Stimulated activated naive CD8-positive, alpha-beta T cell treated with anti-CD3 and anti-CD28 coated beads, Interleukin-15, Interleukin-2, amounts not matched to agents 100 ng/mL and 50 ng/mL, for 24 hours (primary cell): Measurements from ENCODE around the gene NSG1.

ENCODE experiments used
- H3K27ac Mint-ChIP-seq: one replicate; pipeline ENCODE4 v1.8.0; 2021; ENCODE audit warnings: mild to moderate bottlenecking, mixed read lengths
- H3K27me3 Mint-ChIP-seq: one replicate; pipeline ENCODE4 v1.8.0; 2021; ENCODE audit warnings: mixed read lengths
- H3K36me3 Mint-ChIP-seq: one replicate; pipeline ENCODE4 v1.8.0; 2021; ENCODE audit warnings: low read depth, mixed read lengths
- H3K4me1 Mint-ChIP-seq: one replicate; pipeline ENCODE4 v1.8.0; 2021; ENCODE audit warnings: low read depth, mixed read lengths
- H3K4me3 Mint-ChIP-seq: one replicate; pipeline ENCODE4 v1.8.0; 2021; ENCODE audit warnings: mild to moderate bottlenecking, mixed read lengths
- H3K9me3 Mint-ChIP-seq: one replicate; pipeline ENCODE4 v1.8.0; 2021; ENCODE audit warnings: mixed read lengths

The NSG1 gene

GRCh38 chr4:4361883-4362282 is 25.0 kb upstream of the NSG1 start:
- Mint-ChIP-seq H3K27me3 (no peaks in the 10 kb centered on the region), H3K4me3 (no peak overlapping the region), H3K9me3 (peaks cover 8% of the 10 kb centered on the region), H3K4me1 (no peaks in the 10 kb centered on the region), H3K27ac (no peak overlapping the region), H3K36me3 (no peaks in the 10 kb centered on the region)

DNA sequence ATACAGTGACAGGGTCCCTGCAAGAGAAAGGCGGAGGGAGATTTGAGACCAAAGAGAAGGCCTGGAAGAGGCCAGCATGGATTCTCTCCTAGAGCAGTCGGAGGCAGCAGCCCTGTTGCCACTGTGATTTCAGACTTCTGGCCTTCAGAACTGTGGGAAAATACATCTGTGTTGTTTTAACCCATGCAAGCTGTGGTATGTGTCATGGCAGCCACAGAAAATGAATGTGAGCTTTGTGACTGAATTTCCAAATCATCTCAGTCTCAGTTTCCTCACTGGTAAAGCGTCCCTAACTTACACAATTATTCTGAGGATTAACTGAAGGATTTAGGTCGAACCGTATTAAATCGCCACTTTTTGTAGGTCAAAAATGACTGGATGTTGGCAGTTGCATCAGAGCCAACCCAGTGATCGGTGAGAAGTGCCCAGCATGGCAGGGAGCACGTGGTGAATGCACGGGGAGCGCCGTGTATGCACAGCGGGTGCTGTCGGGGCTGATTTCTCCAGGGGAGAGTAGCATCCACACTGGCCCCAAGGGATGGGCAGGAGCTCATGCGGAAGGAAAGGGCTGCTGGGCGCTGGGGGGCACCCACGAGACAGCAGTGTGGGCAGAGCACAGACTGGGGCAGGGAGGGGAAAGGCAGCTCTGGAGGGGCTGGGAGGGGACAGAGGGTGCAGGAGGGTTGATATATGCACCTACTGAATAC is 23.8 kb upstream of the NSG1 start:
- no peak overlapping the region for H3K4me3 Mint-ChIP-seq
- no peak overlapping the region for H3K27ac Mint-ChIP-seq
- H3K4me1 Mint-ChIP-seq, result no peaks in the 10 kb centered on the region
- no peaks in the 10 kb centered on the region for H3K27me3 Mint-ChIP-seq
- H3K36me3 Mint-ChIP-seq, result no peaks in the 10 kb centered on the region
- peaks cover 10% of the 10 kb centered on the region for H3K9me3 Mint-ChIP-seq

DNA sequence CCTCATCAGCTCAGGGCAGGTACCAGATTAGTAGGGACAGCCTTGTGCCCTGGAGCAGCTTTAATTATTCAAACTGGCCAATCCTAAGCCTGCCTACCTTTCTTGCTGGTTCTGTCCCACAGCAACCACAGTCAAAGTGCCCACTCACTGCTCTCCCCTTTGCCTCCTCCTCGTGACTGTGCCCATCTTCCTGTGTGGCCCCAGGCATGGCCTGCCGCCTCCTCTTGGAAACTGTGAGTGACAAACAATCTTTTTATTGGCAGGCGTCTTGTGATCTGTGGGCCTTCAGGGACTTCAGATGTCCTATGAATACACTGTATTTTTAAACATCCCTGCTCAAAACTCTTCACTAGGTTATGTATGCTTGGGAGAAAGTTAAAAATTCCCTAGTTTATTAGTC is 22.8 kb upstream of the NSG1 start:
- Mint-ChIP-seq H3K9me3 (peaks cover 10% of the 10 kb centered on the region), H3K27ac (no peak overlapping the region), H3K4me1 (no peaks in the 10 kb centered on the region), H3K4me3 (no peak overlapping the region), H3K36me3 (no peaks in the 10 kb centered on the region), H3K27me3 (no peaks in the 10 kb centered on the region)

GRCh38 chr4:4364486-4365208 is 22.3 kb upstream of the NSG1 start:
- Mint-ChIP-seq H3K9me3 (peaks cover 10% of the 10 kb centered on the region), H3K27me3 (no peaks in the 10 kb centered on the region), H3K27ac (no peak overlapping the region), H3K4me1 (no peaks in the 10 kb centered on the region), H3K4me3 (no peak overlapping the region), H3K36me3 (no peaks in the 10 kb centered on the region)

GRCh38 chr4:4368809-4369580 is 17.9 kb upstream of the NSG1 start:
- Mint-ChIP-seq H3K4me1 (no peaks in the 10 kb centered on the region), H3K9me3 (peaks cover 10% of the 10 kb centered on the region), H3K27me3 (no peaks in the 10 kb centered on the region), H3K36me3 (no peaks in the 10 kb centered on the region), H3K27ac (no peak overlapping the region), H3K4me3 (no peak overlapping the region)

GRCh38 chr4:4374388-4375098 is 12.4 kb upstream of the NSG1 start:
- H3K27me3 Mint-ChIP-seq, result peaks cover 1% of the 10 kb centered on the region
- H3K9me3 Mint-ChIP-seq, result peaks cover 7% of the 10 kb centered on the region
- no peaks in the 10 kb centered on the region for H3K36me3 Mint-ChIP-seq
- H3K4me1 Mint-ChIP-seq, result no peaks in the 10 kb centered on the region
- no peak overlapping the region for H3K27ac Mint-ChIP-seq
- no peak overlapping the region for H3K4me3 Mint-ChIP-seq

DNA sequence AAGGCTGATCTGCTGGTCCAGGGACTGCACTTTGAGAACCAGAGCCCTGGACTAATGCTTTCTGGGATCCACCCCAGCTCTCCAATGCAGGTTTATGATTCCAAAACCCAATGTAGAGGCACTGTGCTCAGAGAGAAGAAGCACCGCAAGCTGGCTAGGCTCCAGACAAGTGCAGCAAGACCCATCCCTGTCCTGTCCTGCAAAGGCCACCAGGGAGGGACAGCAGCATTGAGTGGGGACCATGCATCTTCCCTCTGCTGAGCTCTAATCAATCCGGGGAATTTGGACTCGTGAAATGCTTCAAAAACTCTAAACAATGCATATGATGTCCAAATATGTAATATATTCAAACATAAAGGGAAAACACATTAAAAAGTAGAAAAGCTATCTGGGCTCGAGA is 10.8 kb upstream of the NSG1 start:
- Mint-ChIP-seq H3K27ac (no peak overlapping the region), H3K9me3 (peaks cover 7% of the 10 kb centered on the region), H3K36me3 (no peaks in the 10 kb centered on the region), H3K4me3 (no peak overlapping the region), H3K4me1 (no peaks in the 10 kb centered on the region), H3K27me3 (peaks cover 3% of the 10 kb centered on the region)

DNA sequence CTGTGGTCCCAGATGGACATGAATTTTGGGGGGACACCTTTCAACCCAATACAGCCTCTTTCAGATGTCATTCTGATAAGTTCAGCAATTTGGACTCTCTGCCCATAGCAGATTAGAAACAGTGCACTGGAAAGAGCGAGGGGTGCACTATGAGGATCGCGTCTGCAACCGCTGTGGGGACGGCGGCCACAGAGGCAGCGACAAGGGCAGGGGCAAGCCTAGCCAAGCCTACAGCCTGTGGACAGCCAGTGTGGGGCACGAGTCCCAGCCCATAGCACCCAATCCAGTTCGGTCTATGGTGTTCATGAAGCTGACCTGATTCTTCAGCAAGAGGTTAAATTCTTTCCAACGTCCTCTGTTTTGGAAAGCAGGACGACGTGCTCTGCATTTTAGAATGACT is 9.7 kb upstream of the NSG1 start:
- Mint-ChIP-seq H3K27me3 (peaks cover 3% of the 10 kb centered on the region), H3K9me3 (peaks cover 7% of the 10 kb centered on the region), H3K36me3 (no peaks in the 10 kb centered on the region), H3K27ac (no peak overlapping the region), H3K4me1 (no peaks in the 10 kb centered on the region), H3K4me3 (no peak overlapping the region)

GRCh38 chr4:4377732-4378460 is 9.0 kb upstream of the NSG1 start:
- Mint-ChIP-seq H3K4me1 (no peaks in the 10 kb centered on the region), H3K36me3 (no peaks in the 10 kb centered on the region), H3K4me3 (no peak overlapping the region), H3K9me3 (peaks cover 7% of the 10 kb centered on the region), H3K27ac (no peak overlapping the region), H3K27me3 (peaks cover 3% of the 10 kb centered on the region)

- no peak overlapping the region for H3K4me3 Mint-ChIP-seq
- H3K4me1 Mint-ChIP-seq, result peaks cover 3% of the 10 kb centered on the region
- no peak overlapping the region for H3K27ac Mint-ChIP-seq
- H3K9me3 Mint-ChIP-seq, result peaks cover 4% of the 10 kb centered on the region
- no peaks in the 10 kb centered on the region for H3K36me3 Mint-ChIP-seq
- H3K27me3 Mint-ChIP-seq, result peaks cover 13% of the 10 kb centered on the region
Observed at GRCh38 chr4:4379540-4380087, 7.3 kb upstream of the NSG1 start.

- H3K27ac Mint-ChIP-seq, result no peak overlapping the region
- H3K27me3 Mint-ChIP-seq, result peaks cover 22% of the 10 kb centered on the region
- H3K9me3 Mint-ChIP-seq, result no peaks in the 10 kb centered on the region
- H3K4me3 Mint-ChIP-seq, result no peak overlapping the region
- peaks cover 14% of the 10 kb centered on the region for H3K4me1 Mint-ChIP-seq
- H3K36me3 Mint-ChIP-seq, result no peaks in the 10 kb centered on the region
Observed at GRCh38 chr4:4383085-4383484, 3.8 kb upstream of the NSG1 start.

DNA sequence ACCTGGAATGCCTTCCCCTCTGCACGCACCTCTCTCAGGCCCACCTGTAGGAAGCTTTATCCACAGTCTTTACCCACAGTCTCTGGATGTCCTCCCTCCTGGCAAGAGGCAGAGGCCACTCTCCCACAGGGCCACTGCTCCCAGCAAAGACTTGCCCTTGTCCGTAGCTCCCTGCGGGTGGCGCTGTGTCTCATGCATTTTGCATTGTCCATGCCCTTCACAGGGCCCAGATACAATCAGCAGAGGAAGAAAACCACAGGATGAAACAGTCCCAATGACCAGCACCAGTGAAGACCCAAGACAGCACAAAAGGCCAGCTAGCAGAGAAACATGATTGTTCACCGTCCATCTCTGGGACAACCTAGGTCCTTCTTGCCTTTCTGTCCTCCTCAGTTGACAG is 2.1 kb upstream of the NSG1 start:
- no peak overlapping the region for H3K4me3 Mint-ChIP-seq
- H3K4me1 Mint-ChIP-seq, result peaks cover 18% of the 10 kb centered on the region
- H3K27me3 Mint-ChIP-seq, result peaks cover 23% of the 10 kb centered on the region
- H3K27ac Mint-ChIP-seq, result no peak overlapping the region
- H3K9me3 Mint-ChIP-seq, result no peaks in the 10 kb centered on the region
- no peaks in the 10 kb centered on the region for H3K36me3 Mint-ChIP-seq

- Mint-ChIP-seq H3K4me3 (peak overlapping the region; percentile 79), H3K4me1 (peaks cover 18% of the 10 kb centered on the region), H3K36me3 (no peaks in the 10 kb centered on the region), H3K27me3 (peaks cover 23% of the 10 kb centered on the region), H3K9me3 (no peaks in the 10 kb centered on the region), H3K27ac (no peak overlapping the region)
Observed at GRCh38 chr4:4385729-4386295, 1.1 kb upstream of the NSG1 start.

DNA sequence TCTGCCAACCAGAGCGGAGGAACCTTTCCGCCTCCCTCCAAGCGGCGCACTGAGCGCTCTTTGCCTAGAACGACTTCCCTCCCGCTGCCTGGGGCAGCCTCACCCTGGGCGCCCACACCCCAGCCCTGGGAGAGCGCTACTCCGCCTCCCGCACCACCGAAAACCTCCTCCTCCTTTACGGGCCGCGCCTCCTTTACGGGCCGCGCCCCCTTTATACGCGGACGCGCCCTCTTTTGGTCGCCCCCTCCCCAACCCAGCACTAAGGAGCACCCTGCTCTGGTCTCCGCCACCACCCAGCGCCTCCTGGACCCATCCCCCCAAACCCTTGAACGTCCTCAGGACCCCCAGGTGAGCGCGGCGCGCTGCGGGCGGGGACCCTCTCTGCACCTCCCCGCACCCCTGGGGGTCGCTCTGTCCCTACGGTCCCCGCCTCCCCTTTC is 586 bp upstream of the NSG1 start:
- no peaks in the 10 kb centered on the region for H3K36me3 Mint-ChIP-seq
- H3K4me1 Mint-ChIP-seq, result peaks cover 18% of the 10 kb centered on the region
- no peaks in the 10 kb centered on the region for H3K9me3 Mint-ChIP-seq
- peak overlapping the region; percentile 79 for H3K4me3 Mint-ChIP-seq
- no peak overlapping the region for H3K27ac Mint-ChIP-seq
- peaks cover 23% of the 10 kb centered on the region for H3K27me3 Mint-ChIP-seq
